WTC11 (cell line): Measurements from ENCODE around the gene PPP1CA. TPM values are rescaled to one million over a fixed set of nuclear protein-coding genes. Genes with fewer than 3 reads are reported as not detected.

Experiments used
- ATAC-seq: fragments of 200-7000 bp; cut with Tn5 transposase; 2 replicates; pipeline ENCODE4 v1.10.0; 2021; ENCODE audit warnings: mild to moderate bottlenecking, moderate library complexity
- CTCF ChIA-PET: fragments of 300-600 bp; sonication (Branson Sonifier 250); formaldehyde crosslinking; loops from one replicate; lab custom pipeline; 2021; ENCODE audit warnings: antibody characterized with exemption; lab: Charles Lee
- POLR2A ChIA-PET: fragments of 350-600 bp; sonication (Branson Sonifier 250); formaldehyde crosslinking; loops from one replicate; lab custom pipeline; 2021; ENCODE audit warnings: antibody characterized with exemption; lab: Charles Lee
- DNase-seq: peaks from one replicate; pipeline ENCODE4 v3.0.0; 2021; ENCODE audit warnings: low spot score
- H3K27ac Mint-ChIP-seq: 2 replicates; pipeline ENCODE4 v1.8.0; 2021; ENCODE audit warnings: mixed read lengths
- H3K27me3 Mint-ChIP-seq: 2 replicates; pipeline ENCODE4 v1.8.0; 2021; ENCODE audit warnings: low read depth, mild to moderate bottlenecking, moderate library complexity, mixed read lengths
- H3K36me3 Mint-ChIP-seq: 2 replicates; pipeline ENCODE4 v1.8.0; 2021; ENCODE audit warnings: mixed read lengths
- H3K4me1 Mint-ChIP-seq: 2 replicates; pipeline ENCODE4 v1.8.0; 2022; ENCODE audit warnings: mixed read lengths
- H3K4me3 Mint-ChIP-seq: 2 replicates; pipeline ENCODE4 v1.8.0; 2021; ENCODE audit warnings: mild to moderate bottlenecking, moderate library complexity, mixed read lengths
- H3K9me3 Mint-ChIP-seq: 2 replicates; pipeline ENCODE4 v1.8.0; 2021; ENCODE audit warnings: mixed read lengths
- CREB1 ChIP-seq: sonication (generic); formaldehyde crosslinking; IDR thresholded peaks from 2 replicates; pipeline ENCODE4 v1.8.0; 2023; ENCODE audit warnings: mild to moderate bottlenecking, missing genetic modification reagents
- CREM ChIP-seq: sonication (generic); formaldehyde crosslinking; IDR thresholded peaks from 2 replicates; pipeline ENCODE4 v1.8.1; 2022; ENCODE audit warnings: mild to moderate bottlenecking, missing genetic modification reagents, moderate library complexity
- FOXP1 ChIP-seq: sonication (generic); formaldehyde crosslinking; IDR thresholded peaks from 2 replicates; pipeline ENCODE4 v1.8.0; 2022; ENCODE audit warnings: missing genetic modification reagents, mild to moderate bottlenecking, moderate library complexity, borderline replicate concordance
- GABPB1 ChIP-seq: sonication (generic); formaldehyde crosslinking; IDR thresholded peaks from 2 replicates; pipeline ENCODE4 v1.8.1; 2023; ENCODE audit warnings: mild to moderate bottlenecking, missing genetic modification reagents
- KAT7 ChIP-seq: sonication (generic); formaldehyde crosslinking; IDR thresholded peaks from 2 replicates; pipeline ENCODE4 v1.8.1; 2023; ENCODE audit warnings: missing genetic modification reagents, mild to moderate bottlenecking, borderline replicate concordance
- MXD4 ChIP-seq: fragments of 250-450 bp; sonication (Bioruptor Pico); IDR thresholded peaks from 2 replicates; pipeline ENCODE4 v1.8.0; 2021; ENCODE audit warnings: mild to moderate bottlenecking, moderate library complexity, borderline replicate concordance
- SP1 ChIP-seq: sonication (generic); formaldehyde crosslinking; conservative IDR thresholded peaks from 2 replicates; pipeline ENCODE4 v1.8.1; 2022; ENCODE audit warnings: missing genetic modification reagents
- TCF7 ChIP-seq: sonication (generic); formaldehyde crosslinking; IDR thresholded peaks from 2 replicates; pipeline ENCODE4 v1.8.0; 2022; ENCODE audit warnings: mild to moderate bottlenecking, low read depth, missing genetic modification reagents, moderate library complexity
- TEAD4 ChIP-seq: sonication (generic); formaldehyde crosslinking; IDR thresholded peaks from 2 replicates; pipeline ENCODE4 v1.8.0; 2022; ENCODE audit warnings: mild to moderate bottlenecking, missing genetic modification reagents
- TP53 ChIP-seq: sonication (generic); formaldehyde crosslinking; IDR thresholded peaks from 2 replicates; pipeline ENCODE4 v1.8.1; 2023; ENCODE audit warnings: mild to moderate bottlenecking, missing genetic modification reagents
- ZNF232 ChIP-seq: sonication (generic); formaldehyde crosslinking; IDR thresholded peaks from 2 replicates; pipeline ENCODE4 v1.8.0; 2022; ENCODE audit warnings: mild to moderate bottlenecking, missing genetic modification reagents
- total RNA-seq: library from RNA; stranded (reverse); gene quantifications from 3 replicates; pipeline ENCODE4 v1.2.3, GENCODE V29; 2021
- TF ChIP-seq, protein P1 (sequence below): fragments of 250-450 bp; sonication (Bioruptor Pico); conservative IDR thresholded peaks from 2 replicates; pipeline ENCODE4 v1.9.0; 2021; ENCODE audit warnings: mild to moderate bottlenecking
- TF ChIP-seq, protein P2 (sequence below): sonication (generic); formaldehyde crosslinking; IDR thresholded peaks from 2 replicates; pipeline ENCODE4 v1.8.0; 2022; ENCODE audit warnings: mild to moderate bottlenecking, missing genetic modification reagents
- TF ChIP-seq, protein P3 (sequence below): sonication (generic); formaldehyde crosslinking; IDR thresholded peaks from 2 replicates; pipeline ENCODE4 v1.8.0; 2023; ENCODE audit warnings: missing genetic modification reagents, mild to moderate bottlenecking, borderline replicate concordance
- TF ChIP-seq, protein P4 (sequence below): fragments of 250-450 bp; sonication (Bioruptor Pico); IDR thresholded peaks from 2 replicates; pipeline ENCODE4 v1.9.0; 2021; ENCODE audit warnings: mild to moderate bottlenecking, borderline replicate concordance
- TF ChIP-seq, protein P5 (sequence below): sonication (generic); formaldehyde crosslinking; IDR thresholded peaks from 2 replicates; pipeline ENCODE4 v1.8.0; 2023; ENCODE audit warnings: mild to moderate bottlenecking, missing genetic modification reagents
- TF ChIP-seq, protein P6 (sequence below): sonication (generic); formaldehyde crosslinking; IDR thresholded peaks from 2 replicates; pipeline ENCODE4 v1.8.0; 2022; ENCODE audit warnings: mild to moderate bottlenecking, missing genetic modification reagents

PPP1CA gene
- total RNA-seq, 1 experiment from 2014 or later, result 220 TPM

DNA sequence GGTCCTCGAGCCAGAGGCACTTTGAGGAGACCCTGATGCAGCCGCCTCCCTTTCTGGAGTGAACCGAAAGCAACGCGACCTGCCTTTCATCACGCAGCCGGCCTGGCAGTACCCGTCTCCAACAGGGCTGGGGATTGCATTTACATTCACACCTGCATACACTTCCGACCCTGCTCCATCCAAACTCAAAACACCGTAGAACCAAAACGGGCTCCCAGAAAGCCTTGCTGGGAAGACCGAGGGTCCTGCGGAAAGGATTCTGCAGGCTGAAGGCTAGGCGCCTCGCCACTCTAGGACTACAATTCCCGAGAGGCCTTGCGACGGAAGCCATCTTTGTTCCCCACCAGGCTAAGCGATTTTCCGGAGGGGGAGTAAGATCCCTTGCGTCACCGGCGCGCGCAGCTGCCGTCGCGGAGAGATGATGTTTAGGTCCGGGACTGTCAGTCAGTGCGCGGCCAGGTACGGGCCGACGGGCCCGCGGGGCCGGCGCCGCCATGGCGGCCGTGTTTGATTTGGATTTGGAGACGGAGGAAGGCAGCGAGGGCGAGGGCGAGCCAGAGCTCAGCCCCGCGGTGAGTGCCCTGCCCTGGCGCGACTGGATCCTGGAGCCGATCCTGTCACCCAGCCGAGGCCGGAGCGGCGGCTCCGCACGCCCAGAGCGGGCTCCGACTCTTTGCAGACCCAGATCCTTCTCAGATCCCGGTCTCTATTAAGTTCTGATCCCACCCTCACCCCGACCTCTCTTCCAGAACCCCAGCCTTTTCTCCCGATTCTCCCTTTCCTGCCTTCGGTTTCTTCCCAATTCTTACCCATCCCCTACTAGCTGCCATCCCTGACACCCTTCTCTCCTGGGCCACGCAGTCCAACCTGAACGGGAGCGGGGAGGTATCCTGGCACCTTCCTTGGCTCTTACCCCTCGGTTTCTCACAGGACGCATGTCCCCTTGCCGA lies 26.7 kb upstream of the PPP1CA start, which contains the start of gene RPS6KB2:
Gene RPS6KB2 (plus strand): TSS at position 443 of the 950 bp plus-strand sequence. CDS start 52 bp downstream, at position 495.
- ATAC-seq (peak; percentile 91), DNase-seq (peak; percentile 100)
- POLR2A ChIA-PET, result interaction anchor here (0.9 to 2.7 kb wide), 7 partner anchors 8 to 55 kb away, joined by 3 to 10 read pairs (median 3); partner anchors contain the start of genes AIP, PPP1CA and TMEM134
- Mint-ChIP-seq H3K4me1 (peaks cover 4% of the 10 kb centered on the region), H3K27me3 (no peaks in the 10 kb centered on the region), H3K9me3 (no peaks in the 10 kb centered on the region), H3K4me3 (peak within 1 kb of the TSS; percentile 97), H3K36me3 (peaks cover 9% of the 10 kb centered on the region), H3K27ac (peak within 1 kb of the TSS; percentile 93)
- CTCF ChIA-PET, result interaction anchor here (0.9 to 4.5 kb wide), 4 partner anchors 9 to 77 kb away, joined by 3 to 23 read pairs (median 3); partner anchors contain the start of genes PPP1CA, PTPRCAP and RAD9A
- TF ChIP-seq GABPB1 (CRISPR knock-in tag) (peak; percentile 86), TEAD4 (no peak), TP53 (CRISPR knock-in tag) (no peak), FOXP1 (CRISPR knock-in tag) (peak; percentile 68; the same call in 1 of the 2 replicates), CREB1 (CRISPR knock-in tag) (peak; percentile 92), ZNF232 (0 out of 2 replicates have a peak, but pooled peaks have one; percentile 52), KAT7 (CRISPR knock-in tag) (no peak), MXD4 (CRISPR knock-in tag) (no peak), TCF7 (CRISPR knock-in tag) (no peak), SP1 (CRISPR knock-in tag) (peak; percentile 89), CREM (CRISPR knock-in tag) (peak; percentile 100)
- TF ChIP-seq, protein P1, sequence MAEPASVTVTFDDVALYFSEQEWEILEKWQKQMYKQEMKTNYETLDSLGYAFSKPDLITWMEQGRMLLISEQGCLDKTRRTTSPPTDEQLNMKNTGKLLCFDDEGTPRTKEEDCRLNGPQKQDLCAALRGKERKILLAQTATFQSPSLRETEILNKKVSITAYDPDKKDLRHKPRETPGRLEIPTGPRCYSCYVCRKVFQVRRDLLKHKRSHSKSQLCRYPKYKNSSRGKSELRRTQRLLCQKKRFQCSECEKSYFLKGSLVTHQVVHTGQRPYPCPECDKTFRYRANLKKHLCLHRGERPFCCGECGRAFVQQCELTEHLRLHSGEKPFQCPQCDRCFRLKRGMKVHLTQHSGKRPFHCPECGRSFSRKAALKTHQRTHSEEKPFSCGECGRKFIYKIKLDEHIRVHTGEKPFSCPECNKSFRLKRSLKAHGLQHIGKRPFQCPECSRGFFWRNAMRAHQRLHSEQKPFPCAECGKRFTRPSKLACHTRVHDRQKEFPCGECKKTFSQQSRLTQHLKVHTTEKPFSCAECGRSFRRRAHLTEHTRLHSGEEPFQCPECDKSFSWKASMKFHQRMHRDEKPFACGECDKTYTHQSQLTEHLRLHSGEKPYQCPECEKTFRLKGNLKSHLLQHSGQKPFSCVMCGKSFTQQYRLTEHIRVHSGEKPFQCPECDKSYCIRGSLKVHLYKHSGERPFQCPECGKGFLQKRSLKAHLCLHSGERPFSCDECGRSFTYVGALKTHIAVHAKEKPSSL (CRISPR knock-in tag), result no peak
- TF ChIP-seq, protein P2, sequence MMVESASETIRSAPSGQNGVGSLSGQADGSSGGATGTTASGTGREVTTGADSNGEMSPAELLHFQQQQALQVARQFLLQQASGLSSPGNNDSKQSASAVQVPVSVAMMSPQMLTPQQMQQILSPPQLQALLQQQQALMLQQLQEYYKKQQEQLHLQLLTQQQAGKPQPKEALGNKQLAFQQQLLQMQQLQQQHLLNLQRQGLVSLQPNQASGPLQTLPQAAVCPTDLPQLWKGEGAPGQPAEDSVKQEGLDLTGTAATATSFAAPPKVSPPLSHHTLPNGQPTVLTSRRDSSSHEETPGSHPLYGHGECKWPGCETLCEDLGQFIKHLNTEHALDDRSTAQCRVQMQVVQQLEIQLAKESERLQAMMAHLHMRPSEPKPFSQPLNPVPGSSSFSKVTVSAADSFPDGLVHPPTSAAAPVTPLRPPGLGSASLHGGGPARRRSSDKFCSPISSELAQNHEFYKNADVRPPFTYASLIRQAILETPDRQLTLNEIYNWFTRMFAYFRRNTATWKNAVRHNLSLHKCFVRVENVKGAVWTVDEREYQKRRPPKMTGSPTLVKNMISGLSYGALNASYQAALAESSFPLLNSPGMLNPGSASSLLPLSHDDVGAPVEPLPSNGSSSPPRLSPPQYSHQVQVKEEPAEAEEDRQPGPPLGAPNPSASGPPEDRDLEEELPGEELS (CRISPR knock-in tag), result peak; percentile 83; the same call in 1 of the 2 replicates
- TF ChIP-seq, protein P3, sequence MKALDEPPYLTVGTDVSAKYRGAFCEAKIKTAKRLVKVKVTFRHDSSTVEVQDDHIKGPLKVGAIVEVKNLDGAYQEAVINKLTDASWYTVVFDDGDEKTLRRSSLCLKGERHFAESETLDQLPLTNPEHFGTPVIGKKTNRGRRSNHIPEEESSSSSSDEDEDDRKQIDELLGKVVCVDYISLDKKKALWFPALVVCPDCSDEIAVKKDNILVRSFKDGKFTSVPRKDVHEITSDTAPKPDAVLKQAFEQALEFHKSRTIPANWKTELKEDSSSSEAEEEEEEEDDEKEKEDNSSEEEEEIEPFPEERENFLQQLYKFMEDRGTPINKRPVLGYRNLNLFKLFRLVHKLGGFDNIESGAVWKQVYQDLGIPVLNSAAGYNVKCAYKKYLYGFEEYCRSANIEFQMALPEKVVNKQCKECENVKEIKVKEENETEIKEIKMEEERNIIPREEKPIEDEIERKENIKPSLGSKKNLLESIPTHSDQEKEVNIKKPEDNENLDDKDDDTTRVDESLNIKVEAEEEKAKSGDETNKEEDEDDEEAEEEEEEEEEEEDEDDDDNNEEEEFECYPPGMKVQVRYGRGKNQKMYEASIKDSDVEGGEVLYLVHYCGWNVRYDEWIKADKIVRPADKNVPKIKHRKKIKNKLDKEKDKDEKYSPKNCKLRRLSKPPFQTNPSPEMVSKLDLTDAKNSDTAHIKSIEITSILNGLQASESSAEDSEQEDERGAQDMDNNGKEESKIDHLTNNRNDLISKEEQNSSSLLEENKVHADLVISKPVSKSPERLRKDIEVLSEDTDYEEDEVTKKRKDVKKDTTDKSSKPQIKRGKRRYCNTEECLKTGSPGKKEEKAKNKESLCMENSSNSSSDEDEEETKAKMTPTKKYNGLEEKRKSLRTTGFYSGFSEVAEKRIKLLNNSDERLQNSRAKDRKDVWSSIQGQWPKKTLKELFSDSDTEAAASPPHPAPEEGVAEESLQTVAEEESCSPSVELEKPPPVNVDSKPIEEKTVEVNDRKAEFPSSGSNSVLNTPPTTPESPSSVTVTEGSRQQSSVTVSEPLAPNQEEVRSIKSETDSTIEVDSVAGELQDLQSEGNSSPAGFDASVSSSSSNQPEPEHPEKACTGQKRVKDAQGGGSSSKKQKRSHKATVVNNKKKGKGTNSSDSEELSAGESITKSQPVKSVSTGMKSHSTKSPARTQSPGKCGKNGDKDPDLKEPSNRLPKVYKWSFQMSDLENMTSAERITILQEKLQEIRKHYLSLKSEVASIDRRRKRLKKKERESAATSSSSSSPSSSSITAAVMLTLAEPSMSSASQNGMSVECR (CRISPR knock-in tag), result peak; percentile 84; the same call in 1 of the 2 replicates
- TF ChIP-seq, protein P4, sequence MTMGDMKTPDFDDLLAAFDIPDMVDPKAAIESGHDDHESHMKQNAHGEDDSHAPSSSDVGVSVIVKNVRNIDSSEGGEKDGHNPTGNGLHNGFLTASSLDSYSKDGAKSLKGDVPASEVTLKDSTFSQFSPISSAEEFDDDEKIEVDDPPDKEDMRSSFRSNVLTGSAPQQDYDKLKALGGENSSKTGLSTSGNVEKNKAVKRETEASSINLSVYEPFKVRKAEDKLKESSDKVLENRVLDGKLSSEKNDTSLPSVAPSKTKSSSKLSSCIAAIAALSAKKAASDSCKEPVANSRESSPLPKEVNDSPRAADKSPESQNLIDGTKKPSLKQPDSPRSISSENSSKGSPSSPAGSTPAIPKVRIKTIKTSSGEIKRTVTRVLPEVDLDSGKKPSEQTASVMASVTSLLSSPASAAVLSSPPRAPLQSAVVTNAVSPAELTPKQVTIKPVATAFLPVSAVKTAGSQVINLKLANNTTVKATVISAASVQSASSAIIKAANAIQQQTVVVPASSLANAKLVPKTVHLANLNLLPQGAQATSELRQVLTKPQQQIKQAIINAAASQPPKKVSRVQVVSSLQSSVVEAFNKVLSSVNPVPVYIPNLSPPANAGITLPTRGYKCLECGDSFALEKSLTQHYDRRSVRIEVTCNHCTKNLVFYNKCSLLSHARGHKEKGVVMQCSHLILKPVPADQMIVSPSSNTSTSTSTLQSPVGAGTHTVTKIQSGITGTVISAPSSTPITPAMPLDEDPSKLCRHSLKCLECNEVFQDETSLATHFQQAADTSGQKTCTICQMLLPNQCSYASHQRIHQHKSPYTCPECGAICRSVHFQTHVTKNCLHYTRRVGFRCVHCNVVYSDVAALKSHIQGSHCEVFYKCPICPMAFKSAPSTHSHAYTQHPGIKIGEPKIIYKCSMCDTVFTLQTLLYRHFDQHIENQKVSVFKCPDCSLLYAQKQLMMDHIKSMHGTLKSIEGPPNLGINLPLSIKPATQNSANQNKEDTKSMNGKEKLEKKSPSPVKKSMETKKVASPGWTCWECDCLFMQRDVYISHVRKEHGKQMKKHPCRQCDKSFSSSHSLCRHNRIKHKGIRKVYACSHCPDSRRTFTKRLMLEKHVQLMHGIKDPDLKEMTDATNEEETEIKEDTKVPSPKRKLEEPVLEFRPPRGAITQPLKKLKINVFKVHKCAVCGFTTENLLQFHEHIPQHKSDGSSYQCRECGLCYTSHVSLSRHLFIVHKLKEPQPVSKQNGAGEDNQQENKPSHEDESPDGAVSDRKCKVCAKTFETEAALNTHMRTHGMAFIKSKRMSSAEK (CRISPR knock-in tag), result no peak
- TF ChIP-seq, protein P5, sequence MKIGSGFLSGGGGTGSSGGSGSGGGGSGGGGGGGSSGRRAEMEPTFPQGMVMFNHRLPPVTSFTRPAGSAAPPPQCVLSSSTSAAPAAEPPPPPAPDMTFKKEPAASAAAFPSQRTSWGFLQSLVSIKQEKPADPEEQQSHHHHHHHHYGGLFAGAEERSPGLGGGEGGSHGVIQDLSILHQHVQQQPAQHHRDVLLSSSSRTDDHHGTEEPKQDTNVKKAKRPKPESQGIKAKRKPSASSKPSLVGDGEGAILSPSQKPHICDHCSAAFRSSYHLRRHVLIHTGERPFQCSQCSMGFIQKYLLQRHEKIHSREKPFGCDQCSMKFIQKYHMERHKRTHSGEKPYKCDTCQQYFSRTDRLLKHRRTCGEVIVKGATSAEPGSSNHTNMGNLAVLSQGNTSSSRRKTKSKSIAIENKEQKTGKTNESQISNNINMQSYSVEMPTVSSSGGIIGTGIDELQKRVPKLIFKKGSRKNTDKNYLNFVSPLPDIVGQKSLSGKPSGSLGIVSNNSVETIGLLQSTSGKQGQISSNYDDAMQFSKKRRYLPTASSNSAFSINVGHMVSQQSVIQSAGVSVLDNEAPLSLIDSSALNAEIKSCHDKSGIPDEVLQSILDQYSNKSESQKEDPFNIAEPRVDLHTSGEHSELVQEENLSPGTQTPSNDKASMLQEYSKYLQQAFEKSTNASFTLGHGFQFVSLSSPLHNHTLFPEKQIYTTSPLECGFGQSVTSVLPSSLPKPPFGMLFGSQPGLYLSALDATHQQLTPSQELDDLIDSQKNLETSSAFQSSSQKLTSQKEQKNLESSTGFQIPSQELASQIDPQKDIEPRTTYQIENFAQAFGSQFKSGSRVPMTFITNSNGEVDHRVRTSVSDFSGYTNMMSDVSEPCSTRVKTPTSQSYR (CRISPR knock-in tag), result 0 out of 2 replicates have a peak, but pooled peaks have one; percentile 50
- TF ChIP-seq, protein P6, sequence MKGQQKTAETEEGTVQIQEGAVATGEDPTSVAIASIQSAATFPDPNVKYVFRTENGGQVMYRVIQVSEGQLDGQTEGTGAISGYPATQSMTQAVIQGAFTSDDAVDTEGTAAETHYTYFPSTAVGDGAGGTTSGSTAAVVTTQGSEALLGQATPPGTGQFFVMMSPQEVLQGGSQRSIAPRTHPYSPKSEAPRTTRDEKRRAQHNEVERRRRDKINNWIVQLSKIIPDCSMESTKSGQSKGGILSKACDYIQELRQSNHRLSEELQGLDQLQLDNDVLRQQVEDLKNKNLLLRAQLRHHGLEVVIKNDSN (CRISPR knock-in tag), result peak; percentile 53
